ENCODE measurements around the gene POMC. TPM values are rescaled to one million over a fixed set of nuclear protein-coding genes. Genes with fewer than 3 reads are reported as not detected.
"Not testable (repeated sequence)": the region's sequence is repeated elsewhere in the genome, so short reads cannot be mapped to it uniquely, and the experiment has no call there.

Gene POMC
- polyA plus RNA-seq, 3 donors, result 5.0 to 5.8 (median 5.7) TPM

DNA sequence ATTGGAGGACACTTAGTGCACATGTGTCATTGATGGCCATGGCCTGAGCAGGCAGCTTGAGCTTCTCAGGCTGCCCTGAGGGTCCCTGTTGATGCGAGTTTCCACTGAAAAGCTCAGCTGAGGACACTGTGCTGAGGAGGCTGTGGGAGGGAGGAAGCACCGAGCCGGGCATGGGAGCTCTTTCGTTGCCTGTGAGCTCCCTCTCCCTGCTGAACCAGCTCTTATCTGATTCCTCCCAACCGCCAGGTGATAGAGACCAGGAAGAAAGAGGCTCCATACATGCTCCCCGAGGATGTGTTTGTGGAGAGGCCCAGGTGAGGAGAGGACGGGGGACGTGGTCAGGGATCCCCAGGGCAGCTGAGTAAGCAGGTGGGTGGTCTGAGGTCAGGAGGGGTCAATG is 27.3 kb downstream of the POMC start:
- no peak for DNase-seq (ENCODE audit: low read depth in 3 of 3, low spot score in 2 of 3)

GRCh38 chr2:25140535-25140934 is 27.8 kb downstream of the POMC start:
- DNase-seq (ENCODE audit: low read depth in 3 of 3, low spot score in 2 of 3), result not testable (repeated sequence)

GRCh38 chr2:25132693-25133092 is 35.7 kb downstream of the POMC start:
- no peak for DNase-seq (ENCODE audit: low read depth in 3 of 3, low spot score in 2 of 3)

GRCh38 chr2:25132299-25132635 is 36.1 kb downstream of the POMC start:
- no peak for DNase-seq (ENCODE audit: low read depth in 3 of 3, low spot score in 2 of 3)

- DNase-seq (ENCODE audit: low read depth in 3 of 3, low spot score in 2 of 3), result no peak
These were observed 36.6 kb downstream of the POMC start for GRCh38 chr2:25131567-25132298.

DNA sequence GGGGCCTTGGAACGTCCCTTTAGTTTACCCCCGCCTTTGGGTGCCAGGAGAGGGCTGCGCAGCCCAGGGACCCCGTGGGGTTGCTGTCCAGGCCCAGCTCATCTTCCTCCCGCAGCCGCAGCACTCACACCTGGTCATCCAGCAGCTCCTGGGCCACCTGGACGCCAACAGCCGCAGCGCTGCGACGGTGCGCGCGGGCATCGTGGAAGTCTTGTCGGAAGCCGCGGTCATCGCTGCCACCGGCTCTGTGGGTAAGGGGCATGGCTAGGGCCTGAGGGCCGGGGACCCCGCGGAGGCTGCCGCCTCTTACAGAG is 37.2 kb downstream of the POMC start:
- no peak for DNase-seq (ENCODE audit: low read depth in 3 of 3, low spot score in 2 of 3)

- no peak for DNase-seq (ENCODE audit: low read depth in 3 of 3, low spot score in 2 of 3)
These were observed 38.4 kb downstream of the POMC start for GRCh38 chr2:25129901-25130520.

GRCh38 chr2:25127646-25128045 is 40.7 kb downstream of the POMC start:
- DNase-seq (ENCODE audit: low read depth in 3 of 3, low spot score in 2 of 3), result no peak

DNA sequence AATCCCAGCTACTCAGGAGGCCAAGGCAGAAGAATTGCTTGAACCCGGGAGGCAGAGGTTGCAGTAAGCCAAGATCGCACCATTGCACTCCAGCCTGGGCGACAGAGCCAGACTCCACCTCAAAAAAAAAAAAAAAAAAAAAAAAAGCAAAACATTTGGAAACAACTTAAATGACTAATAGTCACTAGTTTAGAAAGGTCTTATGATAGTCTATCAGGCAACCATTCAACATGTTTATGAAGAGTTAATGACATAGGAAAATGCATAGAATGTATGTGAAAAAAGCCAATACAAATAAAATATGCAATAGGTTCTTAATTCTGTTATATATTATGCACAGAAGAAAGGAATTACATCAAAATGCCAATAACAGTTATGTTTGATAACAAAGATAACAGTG is 41.3 kb downstream of the POMC start:
- not testable (repeated sequence) for DNase-seq (ENCODE audit: low read depth in 3 of 3, low spot score in 2 of 3)

DNA sequence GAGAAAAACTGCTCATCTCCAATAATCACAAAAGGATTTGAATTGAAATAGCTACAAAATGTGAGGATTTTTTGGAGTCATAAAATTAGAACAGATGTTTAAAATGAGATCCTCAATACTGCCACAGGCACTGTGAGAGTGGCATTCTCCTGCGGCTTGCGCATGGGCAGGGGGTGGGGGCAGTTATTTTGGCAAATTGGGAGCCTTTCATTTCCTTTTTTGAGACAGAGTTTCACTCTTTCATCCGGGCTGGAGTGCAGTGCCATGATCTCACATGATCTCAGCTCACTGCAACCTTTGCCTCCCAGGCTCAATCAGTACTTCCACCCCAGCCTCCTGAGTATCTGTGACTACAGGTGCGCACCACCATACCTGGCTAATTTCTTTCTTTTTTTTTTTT is 42.4 kb downstream of the POMC start:
- DNase-seq (ENCODE audit: low read depth in 3 of 3, low spot score in 2 of 3), result no peak

- no peak for DNase-seq (ENCODE audit: low read depth in 3 of 3, low spot score in 2 of 3)
These were observed 43.2 kb downstream of the POMC start for GRCh38 chr2:25125189-25125588.

- DNase-seq (ENCODE audit: low read depth in 3 of 3, low spot score in 2 of 3), result no peak
These were observed 44.7 kb downstream of the POMC start for GRCh38 chr2:25123682-25124081.

DNA sequence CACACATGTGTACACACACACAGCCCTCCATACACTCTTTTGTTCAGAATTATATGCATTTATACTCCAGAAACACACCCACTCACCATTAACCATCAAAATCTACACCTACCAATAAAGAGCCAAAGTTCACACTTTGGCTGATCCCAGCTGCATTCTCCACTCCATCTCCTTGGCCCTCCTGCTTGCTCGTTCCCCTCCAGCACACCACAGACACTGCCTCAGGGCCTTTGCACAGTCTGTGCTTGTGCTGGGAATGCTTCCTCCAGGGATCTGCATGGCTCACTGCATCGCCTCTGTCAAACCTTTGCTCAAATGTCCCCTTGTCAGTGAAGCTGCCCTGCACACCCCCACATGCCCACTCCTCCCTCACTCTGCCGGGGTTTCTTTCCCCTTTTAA is 46.0 kb downstream of the POMC start:
- no peak for DNase-seq (ENCODE audit: low read depth in 3 of 3, low spot score in 2 of 3)

DNA sequence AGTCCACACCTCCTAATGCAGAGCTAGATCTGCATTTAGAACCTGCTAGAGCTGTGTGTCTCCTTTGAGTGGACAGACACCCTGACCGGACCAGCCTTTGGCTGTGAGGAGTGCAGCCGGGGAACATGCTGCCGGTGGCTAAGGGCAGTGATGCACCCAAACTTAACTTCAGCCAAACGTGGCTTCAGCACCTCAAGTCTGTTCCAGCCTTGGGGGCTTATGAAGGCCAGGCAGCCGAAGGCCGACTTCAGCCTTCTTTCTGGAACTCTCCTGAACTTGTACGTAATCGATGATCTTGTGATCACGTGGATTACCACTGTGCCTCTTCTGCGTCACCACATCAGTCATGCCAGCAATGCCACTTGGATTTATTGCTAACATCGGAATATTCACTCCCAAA is 49.1 kb downstream of the POMC start:
- DNase-seq (ENCODE audit: low read depth in 3 of 3, low spot score in 2 of 3), result no peak

DNA sequence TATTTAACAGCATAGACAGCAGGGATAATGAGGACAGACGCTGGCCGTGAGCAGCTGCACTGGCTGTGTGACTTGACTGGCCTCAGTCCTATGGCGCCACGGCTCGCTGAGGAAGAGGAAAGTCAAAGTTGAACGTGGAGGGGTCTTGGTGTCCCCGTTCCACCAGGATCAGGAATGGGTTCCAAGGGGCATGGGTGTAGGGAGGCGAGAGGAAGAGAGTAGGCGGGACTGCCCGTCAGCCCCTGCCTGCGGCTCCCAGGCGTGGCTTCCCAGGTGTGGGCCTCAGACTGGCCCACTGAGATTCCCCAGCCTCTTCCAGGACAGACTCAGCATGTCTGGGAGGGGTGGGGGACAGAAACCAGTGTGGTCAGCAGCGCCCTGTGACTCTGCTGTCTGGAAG is 51.4 kb downstream of the POMC start:
- DNase-seq (ENCODE audit: low read depth in 3 of 3, low spot score in 2 of 3), result no peak

DNA sequence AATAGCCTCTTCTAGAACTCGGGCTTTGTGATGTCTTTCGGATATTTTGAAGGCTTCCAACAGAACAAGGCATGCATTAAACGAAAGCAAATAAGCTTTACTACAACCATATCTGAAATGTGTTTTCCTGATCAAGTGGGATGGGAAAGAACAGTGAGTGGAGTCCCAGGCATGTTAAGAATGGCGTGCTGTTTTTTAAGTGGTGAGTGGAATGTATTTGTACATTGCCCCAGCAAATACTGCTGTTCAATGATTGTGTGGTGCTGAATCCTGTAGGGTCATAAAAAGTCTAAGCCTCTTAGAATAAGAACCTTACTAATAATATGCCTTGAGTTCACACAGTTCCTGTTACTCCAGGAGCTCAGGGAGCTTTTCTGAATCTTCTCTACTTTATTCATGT is 52.5 kb downstream of the POMC start:
- no peak for DNase-seq (ENCODE audit: low read depth in 3 of 3, low spot score in 2 of 3)

DNA sequence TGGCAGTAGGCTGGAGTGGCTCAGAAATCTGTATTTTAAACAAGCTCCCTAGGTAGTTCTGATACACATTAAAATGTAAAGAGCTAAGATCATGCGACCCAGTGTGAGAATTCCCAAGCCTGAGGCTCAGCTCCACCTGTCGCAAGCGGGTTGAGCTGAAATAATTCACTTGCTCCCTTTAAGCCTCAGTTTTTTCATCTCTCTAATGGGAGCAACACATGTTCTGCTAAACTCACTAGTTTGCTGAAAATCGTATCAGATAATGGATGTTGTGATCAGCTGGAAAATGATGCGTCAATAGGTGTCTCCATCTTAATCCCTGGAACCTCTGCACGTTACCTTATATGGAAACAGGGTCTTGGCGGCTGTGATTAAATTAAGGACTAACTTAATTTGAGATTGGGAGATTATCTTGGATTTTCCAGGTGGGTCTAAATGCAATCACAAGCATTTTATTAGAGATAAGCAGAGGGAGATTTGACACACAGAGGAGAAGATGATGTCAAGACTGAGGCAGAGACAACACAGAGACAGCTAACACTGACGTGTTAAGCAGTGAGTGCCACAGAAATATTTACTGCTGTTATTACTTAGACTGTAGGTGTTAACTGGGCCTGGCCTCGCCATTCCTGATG is 53.0 kb downstream of the POMC start:
- DNase-seq (ENCODE audit: low read depth in 3 of 3, low spot score in 2 of 3), result no peak

DNA sequence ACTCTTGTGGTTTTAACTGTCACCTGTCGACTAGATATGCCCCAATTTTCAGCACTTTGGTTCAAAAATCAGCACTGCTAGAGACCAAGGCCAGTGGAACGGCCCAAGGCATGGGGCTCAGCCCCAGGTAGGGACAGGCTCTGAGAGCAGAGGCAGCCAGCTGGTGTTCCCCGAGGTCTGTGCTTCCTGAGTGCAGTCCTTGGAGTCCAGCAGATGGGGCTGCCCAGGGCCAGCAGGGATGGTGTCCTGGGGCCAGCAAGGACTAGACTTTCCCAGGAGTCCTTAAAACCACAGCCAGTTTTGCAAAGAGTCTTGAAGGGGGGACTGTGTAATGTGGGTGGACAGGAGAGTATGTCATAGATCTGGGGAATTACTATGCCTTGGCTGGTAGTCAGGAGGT is 56.3 kb downstream of the POMC start:
- no peak for DNase-seq (ENCODE audit: low read depth in 3 of 3, low spot score in 2 of 3)
